Measurements from ENCODE around the gene TACC2. TPM values are rescaled to one million over a fixed set of nuclear protein-coding genes. Genes with fewer than 3 reads are reported as not detected.

TACC2 gene
- total RNA-seq, 2 experiments from 2014 or later = not detected

DNA sequence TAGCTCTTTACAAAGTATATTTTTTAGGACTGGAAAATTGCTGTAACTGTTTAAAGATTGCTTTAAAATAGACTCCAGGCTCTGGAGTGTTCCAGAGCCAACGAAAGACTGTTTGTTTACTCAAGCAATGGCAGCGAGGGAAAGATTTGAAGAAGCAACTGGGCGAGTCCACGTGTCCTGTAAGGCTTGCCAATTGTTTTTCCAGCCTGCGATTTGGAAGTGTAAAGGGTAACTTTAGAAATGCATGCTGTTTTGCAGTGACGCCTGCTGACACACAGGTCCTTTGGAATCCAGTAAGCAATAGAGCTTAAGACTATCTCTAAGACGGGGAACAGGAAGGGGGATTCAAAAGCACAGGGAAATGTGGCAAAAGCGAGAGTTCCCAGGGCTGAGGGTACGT lies 55.8 kb downstream of the TACC2 start:
- peaks cover 4% of the 10 kb centered on the region for H3K27me3 Mint-ChIP-seq
- H3K27ac Mint-ChIP-seq = no peak overlapping the region
- H3K4me3 Mint-ChIP-seq = no peak overlapping the region
- ChIA-PET POLR2A (no interaction called here), CTCF (no interaction called here)
- TF ChIP-seq, protein P1, sequence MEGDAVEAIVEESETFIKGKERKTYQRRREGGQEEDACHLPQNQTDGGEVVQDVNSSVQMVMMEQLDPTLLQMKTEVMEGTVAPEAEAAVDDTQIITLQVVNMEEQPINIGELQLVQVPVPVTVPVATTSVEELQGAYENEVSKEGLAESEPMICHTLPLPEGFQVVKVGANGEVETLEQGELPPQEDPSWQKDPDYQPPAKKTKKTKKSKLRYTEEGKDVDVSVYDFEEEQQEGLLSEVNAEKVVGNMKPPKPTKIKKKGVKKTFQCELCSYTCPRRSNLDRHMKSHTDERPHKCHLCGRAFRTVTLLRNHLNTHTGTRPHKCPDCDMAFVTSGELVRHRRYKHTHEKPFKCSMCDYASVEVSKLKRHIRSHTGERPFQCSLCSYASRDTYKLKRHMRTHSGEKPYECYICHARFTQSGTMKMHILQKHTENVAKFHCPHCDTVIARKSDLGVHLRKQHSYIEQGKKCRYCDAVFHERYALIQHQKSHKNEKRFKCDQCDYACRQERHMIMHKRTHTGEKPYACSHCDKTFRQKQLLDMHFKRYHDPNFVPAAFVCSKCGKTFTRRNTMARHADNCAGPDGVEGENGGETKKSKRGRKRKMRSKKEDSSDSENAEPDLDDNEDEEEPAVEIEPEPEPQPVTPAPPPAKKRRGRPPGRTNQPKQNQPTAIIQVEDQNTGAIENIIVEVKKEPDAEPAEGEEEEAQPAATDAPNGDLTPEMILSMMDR (IDR thresholded peaks at IDR 0.05) = no peak
- H3K9me3 Mint-ChIP-seq = no peaks in the 10 kb centered on the region
- H3K4me1 Mint-ChIP-seq (ENCODE audit: low read depth) = no peaks in the 10 kb centered on the region
- DNase-seq (no peak), ATAC-seq (no peak)
- H3K36me3 Mint-ChIP-seq (ENCODE audit: low read depth) = no peaks in the 10 kb centered on the region
- intact Hi-C loops (cut with micrococcal nuclease) = no loop called here

DNA sequence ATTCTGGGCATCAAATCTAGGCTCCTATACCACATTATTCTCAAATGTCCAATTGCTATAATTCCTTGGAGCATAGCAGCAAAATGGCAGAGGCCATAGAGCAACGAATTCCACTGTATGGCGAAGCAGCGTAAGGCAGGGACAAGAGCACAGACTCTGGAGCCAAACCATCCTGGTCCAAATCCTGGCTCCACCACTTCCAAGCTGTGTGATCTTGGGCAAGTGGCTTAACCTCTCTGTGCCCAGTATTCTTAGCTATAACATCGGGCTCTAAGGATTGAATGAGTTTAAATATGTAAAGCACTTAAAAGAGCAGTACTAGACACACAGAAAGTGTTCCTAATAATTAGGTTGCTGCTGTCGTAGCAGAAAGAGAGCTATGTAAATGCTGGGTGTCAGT lies 56.2 kb downstream of the TACC2 start:
- no peak overlapping the region for H3K27ac Mint-ChIP-seq
- ATAC-seq = no peak
- POLR2A ChIA-PET = no interaction called here
- no peak for DNase-seq
- CTCF ChIA-PET = no interaction called here
- no peak overlapping the region for H3K4me3 Mint-ChIP-seq
- H3K9me3 Mint-ChIP-seq = no peaks in the 10 kb centered on the region
- no peaks in the 10 kb centered on the region for H3K4me1 Mint-ChIP-seq (ENCODE audit: low read depth)
- intact Hi-C loops (cut with micrococcal nuclease) = no loop called here
- no peaks in the 10 kb centered on the region for H3K36me3 Mint-ChIP-seq (ENCODE audit: low read depth)
- TF ChIP-seq, protein P1 (IDR thresholded peaks at IDR 0.05) = no peak
- H3K27me3 Mint-ChIP-seq = peaks cover 4% of the 10 kb centered on the region

DNA sequence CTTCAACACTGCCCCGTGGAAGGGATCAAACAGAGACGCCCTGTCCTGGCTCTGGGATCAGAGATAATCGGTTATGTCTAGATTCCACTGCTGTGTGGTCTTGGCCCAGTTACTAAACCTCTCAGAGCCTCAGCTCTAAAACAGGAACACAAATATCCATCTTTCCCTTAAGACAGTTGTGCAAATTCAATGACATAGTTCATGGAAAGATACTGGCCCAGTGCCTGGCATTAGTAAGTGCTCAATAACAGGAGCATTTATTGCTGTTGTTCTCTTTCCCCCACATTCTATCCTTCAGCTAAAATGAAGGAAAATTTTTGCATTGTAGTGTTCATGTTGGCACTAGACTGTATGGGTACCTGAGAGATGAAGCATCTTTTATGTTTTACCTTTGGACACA lies 58.6 kb downstream of the TACC2 start:
- no peaks in the 10 kb centered on the region for H3K4me1 Mint-ChIP-seq (ENCODE audit: low read depth)
- intact Hi-C loops (cut with micrococcal nuclease) = no loop called here
- ATAC-seq (no peak), DNase-seq (no peak)
- POLR2A ChIA-PET = no interaction called here
- CTCF ChIA-PET = no interaction called here
- H3K27ac Mint-ChIP-seq = no peak overlapping the region
- H3K4me3 Mint-ChIP-seq = no peak overlapping the region
- TF ChIP-seq, protein P1 (IDR thresholded peaks at IDR 0.05) = no peak
- H3K9me3 Mint-ChIP-seq = no peaks in the 10 kb centered on the region
- H3K36me3 Mint-ChIP-seq (ENCODE audit: low read depth) = no peaks in the 10 kb centered on the region
- H3K27me3 Mint-ChIP-seq = peaks cover 4% of the 10 kb centered on the region

DNA sequence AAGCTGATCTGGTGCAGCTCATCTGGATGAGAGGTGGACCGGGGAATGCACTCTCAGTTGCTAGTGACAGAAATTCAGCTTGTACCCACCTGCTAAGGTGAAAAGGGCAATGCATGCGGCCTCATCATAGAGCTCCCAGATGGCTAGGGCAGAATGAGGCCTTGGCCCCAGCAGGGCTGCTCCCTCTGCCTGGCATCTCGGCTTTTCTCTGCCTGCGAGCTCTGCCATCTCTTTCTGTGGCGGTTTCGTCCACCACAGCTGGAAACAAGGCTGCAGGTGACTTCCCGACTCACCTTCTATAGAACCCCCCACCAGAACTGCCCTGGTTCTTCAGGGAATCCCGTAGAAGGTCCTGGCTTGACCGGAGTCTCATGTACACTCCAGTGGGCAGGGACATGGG lies 60.1 kb downstream of the TACC2 start:
- H3K27me3 Mint-ChIP-seq = peaks cover 5% of the 10 kb centered on the region
- no peak overlapping the region for H3K27ac Mint-ChIP-seq
- no peaks in the 10 kb centered on the region for H3K9me3 Mint-ChIP-seq
- no peaks in the 10 kb centered on the region for H3K36me3 Mint-ChIP-seq (ENCODE audit: low read depth)
- intact Hi-C loops (cut with micrococcal nuclease) = no loop called here
- CTCF ChIA-PET = no interaction called here
- H3K4me1 Mint-ChIP-seq (ENCODE audit: low read depth) = no peaks in the 10 kb centered on the region
- TF ChIP-seq, protein P1 (IDR thresholded peaks at IDR 0.05) = no peak
- no peak for DNase-seq
- H3K4me3 Mint-ChIP-seq = no peak overlapping the region
- POLR2A ChIA-PET = no interaction called here
- ATAC-seq = no peak

DNA sequence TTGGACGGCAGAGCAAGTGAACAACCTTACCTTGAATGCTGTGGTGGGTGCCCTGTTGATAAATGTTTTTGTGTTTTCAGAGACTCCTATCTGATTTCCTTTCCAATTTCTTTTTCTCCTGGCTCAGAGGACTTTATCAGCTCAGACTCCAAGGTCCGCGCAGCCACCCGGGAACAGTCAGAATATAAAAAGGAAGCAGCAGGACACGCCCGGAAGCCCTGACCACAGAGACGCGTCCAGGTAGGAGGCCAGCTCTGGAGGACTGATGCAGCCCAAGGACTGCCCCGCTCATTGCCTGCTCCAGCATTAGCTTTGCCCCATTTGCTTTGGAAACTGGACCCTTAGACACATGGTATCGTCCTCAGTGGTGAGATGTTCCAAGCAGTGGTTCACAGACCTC lies 61.3 kb downstream of the TACC2 start:
- H3K9me3 Mint-ChIP-seq = no peaks in the 10 kb centered on the region
- intact Hi-C loops (cut with micrococcal nuclease) = no loop called here
- no peak overlapping the region for H3K27ac Mint-ChIP-seq
- DNase-seq = no peak
- no peak for ATAC-seq
- H3K4me1 Mint-ChIP-seq (ENCODE audit: low read depth) = no peaks in the 10 kb centered on the region
- peaks cover 5% of the 10 kb centered on the region for H3K27me3 Mint-ChIP-seq
- TF ChIP-seq, protein P1 (IDR thresholded peaks at IDR 0.05) = no peak
- no peaks in the 10 kb centered on the region for H3K36me3 Mint-ChIP-seq (ENCODE audit: low read depth)
- H3K4me3 Mint-ChIP-seq = no peak overlapping the region
- ChIA-PET CTCF (interaction anchor here (0.7 kb wide), 1 partner anchor 168 kb away, joined by 3 read pairs; no protein-coding TSS in a partner anchor), POLR2A (no interaction called here)

Measured in activated CD8-positive, alpha-beta T cell treated with anti-CD3 and anti-CD28 coated beads for 36 hours (primary cell).